GM19240 (cell line): Measurements from ENCODE around the gene KLHDC9.

ENCODE experiments used
- DNase-seq: peaks from one replicate; pipeline ENCODE4 v3.0.0; 2011; ENCODE audit warnings: low spot score; ENCODE audit not compliant: insufficient read length

The KLHDC9 gene

DNA sequence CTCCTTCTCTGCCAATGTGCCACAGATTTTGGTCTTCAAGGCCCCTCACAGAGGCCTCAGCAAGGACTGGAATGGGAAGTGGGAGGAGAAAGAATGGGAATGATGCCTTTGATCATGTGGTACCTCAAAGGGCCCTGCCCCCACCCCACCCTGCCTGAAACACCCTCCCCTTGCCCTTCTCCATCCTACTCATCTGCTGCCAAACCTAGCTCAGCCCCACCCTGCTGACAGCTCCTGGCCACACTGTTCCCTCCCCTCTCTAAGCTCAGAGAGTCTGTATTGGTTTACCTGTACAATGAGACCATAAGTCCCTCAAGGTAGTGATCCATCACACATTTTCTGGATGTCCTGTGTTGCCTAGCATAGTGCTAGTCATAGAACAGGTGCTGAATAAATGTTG lies 21.8 kb upstream of the KLHDC9 start:
- no peak for DNase-seq

- no peak for DNase-seq
These were observed 20.7 kb upstream of the KLHDC9 start for GRCh38 chr1:161077426-161077825.

- no peak for DNase-seq
These were observed 18.6 kb upstream of the KLHDC9 start for GRCh38 chr1:161079436-161080110.

DNA sequence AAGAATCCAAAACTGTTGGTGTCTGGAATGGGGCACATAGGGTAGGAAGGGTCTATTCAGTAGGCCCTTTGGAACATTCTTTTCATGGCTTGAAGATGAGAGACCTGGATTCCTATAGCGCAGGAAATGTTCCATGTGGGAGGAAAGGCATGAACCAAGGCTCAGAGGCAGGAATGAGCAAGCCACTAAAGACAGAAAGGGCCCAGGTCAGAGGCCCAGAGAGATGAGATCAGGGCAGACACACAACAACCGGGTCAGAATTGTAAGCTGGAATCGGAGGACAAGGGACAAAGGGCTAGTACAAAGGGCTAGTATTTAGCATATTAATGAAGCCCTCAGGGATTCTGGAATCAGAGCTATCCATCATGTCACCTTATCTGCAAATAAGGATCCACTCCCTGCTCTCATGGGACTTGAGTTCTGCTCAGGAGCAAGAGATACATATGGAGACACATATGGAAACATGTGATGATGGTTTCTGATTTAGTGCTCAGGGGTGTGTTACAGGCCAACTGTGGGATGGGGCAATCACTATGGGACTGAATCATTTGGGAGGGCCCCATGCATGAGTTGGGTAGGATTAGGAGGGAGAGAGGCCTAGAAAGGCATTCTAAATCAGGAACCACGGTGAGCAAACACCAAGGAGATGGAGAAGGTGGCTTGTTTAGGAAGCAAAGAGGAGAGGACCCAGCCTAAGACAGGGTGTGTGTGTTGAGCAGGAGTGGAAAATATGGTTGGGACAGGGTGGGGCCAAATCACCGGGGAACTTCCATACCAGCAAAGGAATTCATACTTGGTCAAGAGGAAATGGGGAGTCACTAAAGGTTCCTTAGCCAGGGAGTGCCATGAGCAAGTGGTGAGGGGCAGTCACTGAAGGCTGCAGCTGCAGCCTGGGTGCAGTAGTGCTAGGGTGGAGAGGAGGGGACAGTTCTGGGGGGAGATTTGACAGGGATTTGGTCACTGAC lies 17.4 kb upstream of the KLHDC9 start:
- no peak for DNase-seq

- DNase-seq = no peak
These were observed 16.6 kb upstream of the KLHDC9 start for GRCh38 chr1:161081519-161081918.

- DNase-seq = no peak
These were observed 15.7 kb upstream of the KLHDC9 start for GRCh38 chr1:161082483-161082882.

GRCh38 chr1:161082996-161083747 lies 15.0 kb upstream of the KLHDC9 start:
- DNase-seq = no peak

GRCh38 chr1:161083748-161084596 lies 14.2 kb upstream of the KLHDC9 start:
- no peak for DNase-seq

DNA sequence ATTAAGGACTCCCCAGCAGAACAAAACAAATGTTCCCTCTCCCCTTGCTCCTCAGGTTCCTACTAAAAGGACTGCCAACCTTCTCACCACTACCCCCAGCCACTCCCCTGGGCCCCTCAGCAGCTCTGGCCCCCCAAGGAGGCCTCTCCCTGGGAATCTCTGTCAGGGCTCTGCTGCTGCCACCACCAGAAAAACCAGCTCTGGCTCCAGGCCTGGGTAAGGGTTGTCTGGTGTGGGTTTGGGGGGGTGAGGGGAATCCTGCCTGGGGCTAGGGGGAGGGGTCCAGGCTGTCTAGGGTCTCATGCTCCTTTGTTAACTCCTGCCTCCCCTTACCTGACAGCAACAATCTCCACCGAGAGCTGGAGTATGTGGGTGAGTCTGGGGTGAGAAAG lies 13.6 kb upstream of the KLHDC9 start:
- no peak for DNase-seq

GRCh38 chr1:161085165-161085564 lies 13.0 kb upstream of the KLHDC9 start:
- no peak for DNase-seq

DNA sequence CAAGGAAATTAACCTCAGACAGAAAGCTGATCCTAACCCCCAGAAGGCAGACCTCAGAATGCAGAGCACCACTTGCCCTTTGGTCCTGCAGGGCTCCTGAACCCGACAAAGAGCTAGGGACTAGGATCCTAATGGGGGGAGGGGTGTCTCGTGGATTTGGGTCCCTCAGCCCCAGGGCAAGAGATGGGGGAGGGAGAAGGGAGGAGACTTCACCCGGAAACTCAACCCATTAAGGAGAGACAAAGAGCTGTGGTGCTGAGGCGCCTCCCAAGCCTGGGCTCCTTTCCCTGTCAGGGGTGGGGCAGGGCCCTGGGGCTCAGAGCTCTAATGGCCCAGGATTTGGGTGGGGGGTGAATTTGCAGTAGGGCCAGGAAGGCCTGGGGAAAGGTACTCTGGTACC lies 11.7 kb upstream of the KLHDC9 start:
- DNase-seq = no peak

- DNase-seq = no peak
These were observed 9.5 kb upstream of the KLHDC9 start for GRCh38 chr1:161088587-161089110.

- no peak for DNase-seq
These were observed 8.8 kb upstream of the KLHDC9 start, which contains the start of gene NECTIN4 for GRCh38 chr1:161089251-161089924. Gene NECTIN4, minus strand, starts transcription at chr1:161089558. Its CDS starts 262 bp downstream, at chr1:161089296.

DNA sequence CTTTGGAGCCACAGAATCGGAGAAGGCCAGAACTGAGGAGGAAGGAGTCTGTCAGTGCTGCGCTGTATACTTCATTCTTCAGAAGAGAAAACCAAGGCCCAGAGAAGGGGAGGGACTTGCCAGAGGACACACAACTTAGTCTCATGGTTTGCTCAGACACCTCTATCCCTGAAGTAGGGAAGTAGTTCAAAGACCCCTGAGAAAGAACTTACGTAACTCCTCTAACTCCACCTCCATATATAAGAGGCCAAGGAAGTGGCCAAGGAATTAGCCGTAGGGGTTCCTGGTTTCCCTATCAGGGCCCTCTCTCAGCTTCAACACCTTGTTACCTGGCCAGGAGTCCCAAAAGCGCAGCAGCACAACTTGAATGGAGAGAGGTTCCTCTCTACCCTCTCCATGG lies 8.2 kb upstream of the KLHDC9 start:
- DNase-seq = no peak

DNA sequence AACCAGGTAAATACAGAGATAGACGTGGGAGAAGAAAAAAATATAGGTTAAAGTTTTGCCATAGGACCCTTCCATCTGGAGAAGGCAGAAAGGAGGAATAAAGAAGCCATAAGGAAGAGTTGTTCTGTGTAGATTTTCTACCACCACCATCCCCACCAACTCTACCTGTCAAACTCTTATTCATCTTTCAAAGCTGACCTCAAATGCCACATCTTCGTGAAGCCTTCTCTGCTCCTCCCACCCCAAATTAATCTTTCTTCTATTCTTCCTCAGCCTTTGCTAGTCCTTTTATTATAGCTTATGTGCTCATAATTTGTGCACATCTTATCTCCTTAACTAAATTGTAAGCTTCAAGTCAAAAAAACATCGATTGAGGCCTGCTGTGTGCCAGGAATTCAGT lies 7.5 kb upstream of the KLHDC9 start:
- DNase-seq = no peak

DNA sequence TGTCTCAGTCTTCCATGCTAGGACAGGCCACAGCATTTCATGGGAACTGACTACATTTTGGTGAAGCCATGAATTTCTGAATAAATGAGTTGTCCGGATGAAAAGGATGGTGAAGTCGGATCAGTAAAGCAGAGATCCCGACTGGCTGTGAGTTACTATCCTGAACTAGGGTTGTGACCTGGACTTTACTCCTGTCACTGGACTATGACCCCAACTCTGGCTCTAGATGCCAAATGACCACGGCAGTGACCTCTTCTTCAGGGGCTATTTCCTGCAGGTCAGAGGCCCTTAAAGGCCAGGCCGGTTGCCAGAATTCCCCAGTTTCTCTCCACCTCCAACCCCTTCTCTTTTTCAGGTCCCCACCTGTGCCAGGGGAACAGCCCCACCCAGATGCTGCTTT lies 7.1 kb upstream of the KLHDC9 start:
- DNase-seq = no peak

GRCh38 chr1:161091796-161092507 lies 6.2 kb upstream of the KLHDC9 start:
- DNase-seq = no peak

DNA sequence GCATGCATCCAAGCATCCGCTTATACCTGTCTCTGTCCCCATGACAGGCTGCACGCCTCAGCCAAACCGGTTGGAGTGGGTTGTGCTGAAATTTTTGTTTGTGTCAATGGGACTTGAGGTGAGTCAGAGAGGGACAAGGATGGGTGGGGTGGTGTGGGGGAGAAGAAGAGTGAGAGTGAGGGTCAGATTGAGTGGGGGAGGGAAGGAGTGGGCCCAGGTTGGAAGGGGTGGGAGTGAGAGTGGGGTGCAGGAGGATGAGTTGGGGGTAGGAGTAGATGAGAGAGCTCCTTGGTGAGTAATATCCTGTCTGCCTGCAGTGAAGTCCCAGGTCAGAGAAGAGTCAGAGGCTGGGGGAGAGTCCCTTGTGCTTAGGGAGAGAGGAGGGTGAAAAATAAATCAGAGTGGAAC lies 5.5 kb upstream of the KLHDC9 start:
- DNase-seq = no peak

DNA sequence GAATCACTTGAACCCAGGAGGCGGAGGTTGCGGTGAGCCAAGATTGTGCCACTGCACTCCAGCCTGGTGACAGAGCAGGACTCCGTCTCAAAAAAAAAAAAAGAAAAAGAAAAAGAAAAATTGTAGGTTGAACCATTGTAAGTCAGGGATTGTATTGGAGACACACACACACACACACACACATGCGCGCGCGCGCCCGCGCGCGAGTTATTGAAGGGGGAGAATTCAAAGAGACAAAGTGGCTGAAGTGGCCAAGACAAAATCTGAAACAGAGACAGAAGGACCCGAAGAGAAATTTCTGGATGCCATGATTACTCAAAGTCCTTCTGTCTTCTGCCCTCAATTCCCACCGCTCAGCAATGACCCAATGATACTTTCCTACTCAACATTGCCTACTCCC lies 3.7 kb upstream of the KLHDC9 start:
- DNase-seq = no peak
